ENCODE data around the gene C1orf198. TPM values are rescaled to one million over a fixed set of nuclear protein-coding genes. Genes with fewer than 3 reads are reported as not detected.

C1orf198 gene
- total RNA-seq, 1 donor from 2014 or later, result 7.1 TPM

DNA sequence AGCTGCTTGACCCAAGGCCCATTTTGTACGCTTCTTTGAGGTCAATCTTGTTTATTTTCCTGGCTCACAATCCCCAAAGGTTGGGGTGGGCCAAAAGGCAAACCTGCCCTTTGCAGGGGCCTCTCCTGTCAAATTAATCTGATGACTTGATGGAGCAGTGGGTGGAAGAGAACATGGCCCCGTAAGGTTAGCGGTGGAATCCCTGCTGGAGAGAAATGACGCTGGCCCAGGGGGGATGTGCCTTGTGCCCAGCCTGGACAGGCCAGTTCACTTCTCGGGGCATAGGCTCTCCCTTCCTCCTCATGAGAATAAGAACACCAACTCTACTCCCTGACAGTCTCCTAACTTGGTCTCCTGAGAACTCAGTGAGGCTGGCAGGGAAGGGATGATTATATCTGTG lies 40.5 kb downstream of the C1orf198 start:
- no peaks in the 10 kb centered on the region for H3K36me3 ChIP-seq (ENCODE audit: control insufficient read depth, insufficient read depth, low read length)
- H3K4me3 ChIP-seq (ENCODE audit: low read depth, low read length), result no peak overlapping the region
- H3K27me3 ChIP-seq (ENCODE audit: control insufficient read depth, insufficient read depth, low read length), result no peaks in the 10 kb centered on the region
- TF ChIP-seq, protein P1, sequence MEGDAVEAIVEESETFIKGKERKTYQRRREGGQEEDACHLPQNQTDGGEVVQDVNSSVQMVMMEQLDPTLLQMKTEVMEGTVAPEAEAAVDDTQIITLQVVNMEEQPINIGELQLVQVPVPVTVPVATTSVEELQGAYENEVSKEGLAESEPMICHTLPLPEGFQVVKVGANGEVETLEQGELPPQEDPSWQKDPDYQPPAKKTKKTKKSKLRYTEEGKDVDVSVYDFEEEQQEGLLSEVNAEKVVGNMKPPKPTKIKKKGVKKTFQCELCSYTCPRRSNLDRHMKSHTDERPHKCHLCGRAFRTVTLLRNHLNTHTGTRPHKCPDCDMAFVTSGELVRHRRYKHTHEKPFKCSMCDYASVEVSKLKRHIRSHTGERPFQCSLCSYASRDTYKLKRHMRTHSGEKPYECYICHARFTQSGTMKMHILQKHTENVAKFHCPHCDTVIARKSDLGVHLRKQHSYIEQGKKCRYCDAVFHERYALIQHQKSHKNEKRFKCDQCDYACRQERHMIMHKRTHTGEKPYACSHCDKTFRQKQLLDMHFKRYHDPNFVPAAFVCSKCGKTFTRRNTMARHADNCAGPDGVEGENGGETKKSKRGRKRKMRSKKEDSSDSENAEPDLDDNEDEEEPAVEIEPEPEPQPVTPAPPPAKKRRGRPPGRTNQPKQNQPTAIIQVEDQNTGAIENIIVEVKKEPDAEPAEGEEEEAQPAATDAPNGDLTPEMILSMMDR (IDR thresholded peaks at IDR 0.05; ENCODE audit: insufficient read depth, low read length, severe bottlenecking), result no peak
- FAIRE-seq, result no peak
- no peak for DNase-seq (ENCODE audit: low read depth)

DNA sequence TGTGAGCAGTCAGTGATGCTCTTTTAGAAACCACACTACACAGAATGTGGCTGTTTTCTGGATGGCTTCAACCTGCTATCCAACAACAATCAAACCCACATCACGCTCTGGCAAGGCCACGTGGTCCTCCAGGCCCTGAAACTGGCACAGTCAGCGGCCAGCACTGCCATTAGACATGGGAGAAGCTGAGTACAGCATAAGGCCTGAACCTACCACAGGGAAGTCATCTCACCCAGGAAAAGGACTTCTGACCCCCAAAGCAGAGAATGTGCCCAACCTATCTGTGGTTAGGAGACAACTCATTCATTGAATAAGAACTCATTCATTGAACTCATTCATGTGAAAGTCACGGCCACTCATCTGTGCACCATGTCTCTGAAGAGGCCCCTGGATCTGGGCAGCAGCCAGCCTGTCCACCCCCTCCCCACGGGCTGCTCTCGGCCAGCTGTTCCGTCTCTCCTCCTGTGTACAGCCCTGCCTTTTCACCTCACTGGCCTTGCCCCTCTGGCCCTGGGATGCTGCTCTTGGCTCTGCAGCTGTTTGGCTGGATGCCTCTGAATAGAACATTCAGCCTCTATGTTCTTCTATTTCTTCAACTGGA lies 41.1 kb downstream of the C1orf198 start:
- no peak for FAIRE-seq
- H3K27me3 ChIP-seq (ENCODE audit: control insufficient read depth, insufficient read depth, low read length), result no peaks in the 10 kb centered on the region
- no peak for DNase-seq (ENCODE audit: low read depth)
- H3K36me3 ChIP-seq (ENCODE audit: control insufficient read depth, insufficient read depth, low read length), result no peaks in the 10 kb centered on the region
- TF ChIP-seq, protein P1 (IDR thresholded peaks at IDR 0.05; ENCODE audit: insufficient read depth, low read length, severe bottlenecking), result no peak
- H3K4me3 ChIP-seq (ENCODE audit: low read depth, low read length), result no peak overlapping the region

DNA sequence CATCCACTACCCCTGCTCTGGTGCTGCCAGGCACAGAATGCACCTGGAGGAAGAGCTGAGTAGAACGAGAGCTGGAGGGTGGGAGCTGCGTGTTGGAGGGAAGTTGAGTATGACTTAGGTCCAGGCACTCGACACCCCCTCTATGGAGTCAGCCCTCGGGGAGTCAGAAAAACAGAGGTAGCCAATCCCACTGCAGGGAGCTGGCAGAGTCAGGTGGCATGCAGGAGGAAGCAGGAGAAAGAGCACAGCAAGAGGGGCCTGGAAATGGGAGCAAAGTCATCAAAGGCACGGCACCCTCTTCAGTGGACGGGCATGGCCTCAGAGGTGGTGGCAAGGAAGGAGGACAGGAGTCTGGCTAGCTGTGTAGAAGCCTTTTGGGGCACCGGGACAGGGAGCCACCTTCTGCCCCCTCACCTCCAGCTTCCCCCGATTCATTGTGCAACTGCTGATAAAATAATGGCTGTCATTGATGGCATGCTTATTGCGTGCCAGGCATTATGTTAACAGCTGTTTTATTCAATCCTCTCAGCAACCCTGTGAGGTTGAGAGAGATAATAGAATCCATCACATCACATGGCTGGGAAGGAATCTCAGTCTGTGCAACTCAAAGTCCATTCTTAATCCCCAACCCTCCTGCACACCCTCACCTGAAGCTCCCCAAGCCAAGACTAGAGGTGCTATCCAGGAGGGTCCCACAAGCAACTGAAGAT lies 42.0 kb downstream of the C1orf198 start:
- H3K36me3 ChIP-seq (ENCODE audit: control insufficient read depth, insufficient read depth, low read length), result no peaks in the 10 kb centered on the region
- no peaks in the 10 kb centered on the region for H3K27me3 ChIP-seq (ENCODE audit: control insufficient read depth, insufficient read depth, low read length)
- TF ChIP-seq, protein P1 (IDR thresholded peaks at IDR 0.05; ENCODE audit: insufficient read depth, low read length, severe bottlenecking), result no peak
- no peak overlapping the region for H3K4me3 ChIP-seq (ENCODE audit: low read depth, low read length)
- DNase-seq (ENCODE audit: low read depth) (no peak), FAIRE-seq (no peak)

DNA sequence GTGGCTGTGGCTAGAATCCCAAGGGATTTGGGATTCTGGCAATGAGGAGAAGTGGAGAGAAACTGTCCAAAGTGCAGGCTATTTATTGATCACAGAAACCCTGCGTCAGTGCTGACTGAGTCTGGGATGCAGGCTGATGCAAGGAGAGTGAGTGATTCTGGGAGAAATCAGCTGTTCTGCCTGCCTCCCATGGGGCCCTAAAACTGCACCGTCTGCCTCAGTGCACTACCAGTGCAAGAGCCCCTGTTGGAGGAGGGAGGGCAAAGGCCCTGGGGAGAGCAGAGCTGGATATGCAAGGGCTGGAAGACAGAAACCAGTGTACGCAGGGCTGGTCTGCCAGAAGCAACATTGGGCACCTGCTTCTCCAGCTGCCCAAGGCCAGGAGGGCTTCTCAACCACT lies 42.6 kb downstream of the C1orf198 start:
- no peak overlapping the region for H3K4me3 ChIP-seq (ENCODE audit: low read depth, low read length)
- TF ChIP-seq, protein P1 (IDR thresholded peaks at IDR 0.05; ENCODE audit: insufficient read depth, low read length, severe bottlenecking), result no peak
- H3K36me3 ChIP-seq (ENCODE audit: control insufficient read depth, insufficient read depth, low read length), result no peaks in the 10 kb centered on the region
- no peaks in the 10 kb centered on the region for H3K27me3 ChIP-seq (ENCODE audit: control insufficient read depth, insufficient read depth, low read length)
- DNase-seq (ENCODE audit: low read depth) (no peak), FAIRE-seq (no peak)

DNA sequence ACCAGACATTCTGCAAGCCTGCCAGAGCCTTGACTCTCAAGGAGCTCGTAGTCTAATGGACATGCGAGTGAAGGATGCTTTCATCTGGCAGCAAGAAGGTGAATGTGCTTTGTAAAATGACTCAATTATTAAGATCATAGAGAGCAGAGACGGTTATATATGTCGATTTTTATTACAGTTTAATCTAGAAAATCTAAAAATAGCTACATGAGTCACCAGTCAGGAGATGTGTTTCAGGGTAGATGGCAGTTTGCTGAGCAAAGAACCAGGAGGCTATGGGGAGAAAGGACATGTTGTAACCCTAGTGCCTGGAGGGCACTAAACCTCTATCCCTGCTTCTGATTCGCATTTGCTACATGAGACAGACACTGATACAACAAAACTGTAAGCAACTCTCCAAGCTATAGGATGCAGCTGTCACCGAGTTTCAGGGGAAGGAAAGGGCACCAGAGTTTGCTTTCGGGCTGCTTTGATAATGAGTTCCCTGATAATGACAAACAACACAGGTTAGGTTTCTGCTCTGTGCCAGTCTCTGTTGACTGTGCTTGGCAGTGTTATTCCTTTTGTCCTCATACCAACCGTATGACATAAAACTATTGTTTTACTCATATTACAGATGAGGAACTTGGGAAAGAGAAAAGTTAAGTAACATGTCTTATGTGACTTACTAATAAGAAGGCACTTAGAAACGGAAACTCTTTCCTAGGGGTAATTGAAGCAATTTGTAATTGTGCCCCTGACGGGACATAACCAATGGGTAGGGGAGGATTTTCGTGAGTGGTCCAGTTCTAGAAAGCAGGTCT lies 43.2 kb downstream of the C1orf198 start:
- Histone ChIP-seq H3K4me3 (ENCODE audit: low read depth, low read length) (no peak overlapping the region), H3K36me3 (ENCODE audit: control insufficient read depth, insufficient read depth, low read length) (no peaks in the 10 kb centered on the region), H3K27me3 (ENCODE audit: control insufficient read depth, insufficient read depth, low read length) (no peaks in the 10 kb centered on the region)
- FAIRE-seq, result no peak
- TF ChIP-seq, protein P1 (IDR thresholded peaks at IDR 0.05; ENCODE audit: insufficient read depth, low read length, severe bottlenecking), result no peak
- peak; percentile 84 for DNase-seq (ENCODE audit: low read depth)

Data from bronchial epithelial cell (primary cell).